CD4-positive, alpha-beta T cell (primary cell): ENCODE results near the gene COPA. TPM values are rescaled to one million over a fixed set of nuclear protein-coding genes. Genes with fewer than 3 reads are reported as not detected.

Experiments
- ATAC-seq: fragments of 200-7000 bp; cut with Tn5 transposase; one replicate; pipeline ENCODE4 v1.10.0; 2022; ENCODE audit warnings: mild to moderate bottlenecking; ENCODE audit not compliant: poor library complexity
- CTCF ChIA-PET: fragments of 350-600 bp; sonication (Branson Sonifier 250); formaldehyde crosslinking; loops from one replicate; lab custom pipeline; 2021; ENCODE audit warnings: antibody characterized with exemption, inconsistent platforms; lab: Charles Lee
- POLR2A ChIA-PET: fragments of 350-600 bp; sonication (Branson Sonifier 250); formaldehyde crosslinking; loops from one replicate; lab custom pipeline; 2021; ENCODE audit warnings: antibody characterized with exemption, inconsistent platforms; lab: Charles Lee
- DNase-seq, 14 experiments: peaks; one replicate each; pipeline ENCODE4 v3.0.0-alpha.2; 2013 to 2020; ENCODE audit warnings: mixed read lengths in 2 of 14
- H3K27ac ChIP-seq, 2 donors: one replicate each; pipeline versions ENCODE4 v1.5.1 to v1.7.0; 2013; ENCODE audit warnings: low read length in 2 of 2, low read depth in 1 of 2, mild to moderate bottlenecking in 1 of 2
- H3K27me3 ChIP-seq, 2 experiments: 1 replicate in 1 of 2; 2 replicates in 1 of 2; pipeline versions ENCODE4 v1.6.1 to v1.7.0; 2013; ENCODE audit warnings: low read length in 2 of 2, control low read depth in 1 of 2, mild to moderate bottlenecking in 1 of 2, moderate library complexity in 1 of 2; ENCODE audit not compliant: insufficient read depth in 2 of 2, control insufficient read depth in 1 of 2
- H3K36me3 ChIP-seq: one replicate; pipeline ENCODE4 v1.6.1; 2013; ENCODE audit warnings: low read length, control low read depth; ENCODE audit not compliant: insufficient read depth
- H3K4me1 ChIP-seq: one replicate; pipeline ENCODE4 v1.6.1; 2013; ENCODE audit warnings: low read length, control low read depth; ENCODE audit not compliant: insufficient read depth
- H3K4me3 ChIP-seq: one replicate; pipeline ENCODE4 v1.5.1; 2013; ENCODE audit warnings: mild to moderate bottlenecking, low read length, moderate library complexity
- H3K9me3 ChIP-seq, 2 experiments: 1 replicate in 1 of 2; 2 replicates in 1 of 2; pipeline versions ENCODE4 v1.6.1 to v1.7.0; 2013; ENCODE audit warnings: low read length in 2 of 2, mild to moderate bottlenecking in 2 of 2, control low read depth in 1 of 2, moderate library complexity in 1 of 2; ENCODE audit not compliant: control insufficient read depth in 1 of 2, insufficient read depth in 1 of 2
- H3K27ac Mint-ChIP-seq: one replicate; pipeline ENCODE4 v1.8.0; 2020; ENCODE audit warnings: mixed read lengths
- H3K27me3 Mint-ChIP-seq: one replicate; pipeline ENCODE4 v1.8.0; 2021; ENCODE audit warnings: mixed read lengths
- H3K36me3 Mint-ChIP-seq: one replicate; pipeline ENCODE4 v1.8.0; 2021; ENCODE audit warnings: low read depth, mixed read lengths
- H3K4me1 Mint-ChIP-seq: one replicate; pipeline ENCODE4 v1.8.0; 2021; ENCODE audit warnings: low read depth, mixed read lengths
- H3K4me3 Mint-ChIP-seq: one replicate; pipeline ENCODE4 v1.8.0; 2020; ENCODE audit warnings: mild to moderate bottlenecking, mixed read lengths
- H3K9me3 Mint-ChIP-seq: one replicate; pipeline ENCODE4 v1.8.0; 2020; ENCODE audit warnings: mixed read lengths
- intact Hi-C, 2 experiments: fragments of 100-400 bp; cut with DNase I in 1 of 2; cut with micrococcal nuclease in 1 of 2; formaldehyde crosslinking; loops; one replicate each; pipeline versions ENCODE4 v1.15.1 to v1.9.0; 2023 to 2025; cut with DNase I, micrococcal nuclease
- total RNA-seq, 174 experiments: library from RNA in 2 of 174; stranded (reverse) in 2 of 174; gene quantifications; one replicate each; pipeline ENCODE4 v1.2.3 and lab custom pipeline; 2021 to 2026
- TF ChIP-seq, protein P1 (sequence below): fragments of 200-600 bp; IDR thresholded peaks from one replicate; pipeline ENCODE4 v1.8.0; 2022; ENCODE audit warnings: antibody characterized with exemption, mild to moderate bottlenecking

Gene COPA
- total RNA-seq, 2 experiments from 2014 or later = 95.0 to 107 TPM

GRCh38 chr1:160352555-160352954, 9.5 kb upstream of the COPA start:
- Histone ChIP-seq H3K9me3 (no peaks in the 10 kb centered on the region), H3K27me3 (no peaks in the 10 kb centered on the region), H3K27ac (no peak overlapping the region), H3K4me3 (no peak overlapping the region), H3K4me1 (no peaks in the 10 kb centered on the region), H3K36me3 (peaks cover 99% of the 10 kb centered on the region)
- ATAC-seq (no peak), DNase-seq (no peak)
- Mint-ChIP-seq H3K4me1 (peaks cover 3% of the 10 kb centered on the region), H3K36me3 (peaks cover 98% of the 10 kb centered on the region), H3K27ac (no peak overlapping the region), H3K9me3 (no peaks in the 10 kb centered on the region), H3K27me3 (no peaks in the 10 kb centered on the region), H3K4me3 (no peak overlapping the region)
- TF ChIP-seq, protein P1, sequence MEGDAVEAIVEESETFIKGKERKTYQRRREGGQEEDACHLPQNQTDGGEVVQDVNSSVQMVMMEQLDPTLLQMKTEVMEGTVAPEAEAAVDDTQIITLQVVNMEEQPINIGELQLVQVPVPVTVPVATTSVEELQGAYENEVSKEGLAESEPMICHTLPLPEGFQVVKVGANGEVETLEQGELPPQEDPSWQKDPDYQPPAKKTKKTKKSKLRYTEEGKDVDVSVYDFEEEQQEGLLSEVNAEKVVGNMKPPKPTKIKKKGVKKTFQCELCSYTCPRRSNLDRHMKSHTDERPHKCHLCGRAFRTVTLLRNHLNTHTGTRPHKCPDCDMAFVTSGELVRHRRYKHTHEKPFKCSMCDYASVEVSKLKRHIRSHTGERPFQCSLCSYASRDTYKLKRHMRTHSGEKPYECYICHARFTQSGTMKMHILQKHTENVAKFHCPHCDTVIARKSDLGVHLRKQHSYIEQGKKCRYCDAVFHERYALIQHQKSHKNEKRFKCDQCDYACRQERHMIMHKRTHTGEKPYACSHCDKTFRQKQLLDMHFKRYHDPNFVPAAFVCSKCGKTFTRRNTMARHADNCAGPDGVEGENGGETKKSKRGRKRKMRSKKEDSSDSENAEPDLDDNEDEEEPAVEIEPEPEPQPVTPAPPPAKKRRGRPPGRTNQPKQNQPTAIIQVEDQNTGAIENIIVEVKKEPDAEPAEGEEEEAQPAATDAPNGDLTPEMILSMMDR = no peak
- POLR2A ChIA-PET = interaction anchor here (0.6 kb wide), 1 partner anchor 416 kb away, joined by 3 read pairs; no protein-coding TSS in a partner anchor
- CTCF ChIA-PET = no interaction called here
- intact Hi-C loops = no loop called here

DNA sequence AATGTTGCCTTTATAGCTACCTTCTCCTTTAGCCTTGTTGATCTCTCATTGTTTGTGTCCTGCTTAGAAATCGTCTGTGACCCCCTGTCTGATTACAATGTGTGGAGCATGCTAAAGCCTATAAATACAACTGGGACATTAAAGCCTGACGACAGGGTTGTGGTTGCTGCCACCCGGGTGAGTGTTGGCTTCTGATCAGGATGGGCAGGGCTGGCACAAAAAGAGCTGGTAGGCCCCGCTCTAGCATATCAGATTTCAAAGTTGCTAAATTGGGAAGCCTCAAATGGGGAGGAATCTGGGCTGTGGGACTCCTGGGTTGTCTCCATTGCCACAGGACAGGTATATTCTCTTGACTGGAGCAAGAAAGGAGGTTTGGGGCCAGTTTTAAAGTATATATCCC, 8.6 kb upstream of the COPA start:
- Histone ChIP-seq H3K36me3 (peaks cover 99% of the 10 kb centered on the region), H3K4me1 (no peaks in the 10 kb centered on the region), H3K4me3 (no peak overlapping the region), H3K9me3 (no peaks in the 10 kb centered on the region), H3K27me3 (no peaks in the 10 kb centered on the region), H3K27ac (no peak overlapping the region)
- DNase-seq = no peak
- intact Hi-C loops = no loop called here
- H3K4me3 Mint-ChIP-seq = no peak overlapping the region
- ChIA-PET POLR2A (no interaction called here), CTCF (no interaction called here)
- no peak for ATAC-seq
- peaks cover 95% of the 10 kb centered on the region for H3K36me3 Mint-ChIP-seq
- no peak overlapping the region for H3K27ac Mint-ChIP-seq
- H3K27me3 Mint-ChIP-seq = no peaks in the 10 kb centered on the region
- H3K4me1 Mint-ChIP-seq = peaks cover 10% of the 10 kb centered on the region
- no peaks in the 10 kb centered on the region for H3K9me3 Mint-ChIP-seq
- TF ChIP-seq, protein P1 = no peak

GRCh38 chr1:160346958-160347357, 3.9 kb upstream of the COPA start:
- peaks cover 18% of the 10 kb centered on the region for H3K4me1 ChIP-seq
- CTCF ChIA-PET = no interaction called here
- ATAC-seq (no peak), DNase-seq (peak in 3 of 14 experiments; percentile 22 to 53 (median 45))
- POLR2A ChIA-PET = no interaction called here
- H3K9me3 ChIP-seq = no peaks in the 10 kb centered on the region
- Mint-ChIP-seq H3K9me3 (no peaks in the 10 kb centered on the region), H3K4me1 (peaks cover 36% of the 10 kb centered on the region), H3K4me3 (peak overlapping the region; percentile 51), H3K27me3 (no peaks in the 10 kb centered on the region), H3K27ac (no peak overlapping the region), H3K36me3 (peaks cover 76% of the 10 kb centered on the region)
- H3K36me3 ChIP-seq = peaks cover 68% of the 10 kb centered on the region
- no peak overlapping the region for H3K27ac ChIP-seq
- no peak overlapping the region for H3K4me3 ChIP-seq
- intact Hi-C loops = loop anchor here (10.0 kb wide), 2 partner anchors 168 to 808 kb away; partner anchors contain the start of genes UFC1 (in 1 of the 2) and USP21 (in 1 of the 2)
- TF ChIP-seq, protein P1 = no peak
- no peaks in the 10 kb centered on the region for H3K27me3 ChIP-seq
